DOHH2 (cell line): ENCODE measurements around the gene SHPK.

Experiments used
- H3F3A ChIP-seq: fragments of 200-600 bp; sonication (generic), shearing (Covaris generic); 2 replicates; pipeline ENCODE4 v1.6.0; 2016; ENCODE audit warnings: antibody characterized with exemption, mild to moderate bottlenecking; ENCODE audit not compliant: control insufficient read depth, insufficient read depth
- H3K27ac ChIP-seq: fragments of 200-600 bp; sonication (generic); 2 replicates; pipeline ENCODE4 v1.5.1; 2014; ENCODE audit warnings: low read depth, mild to moderate bottlenecking, low read length, moderate library complexity
- H3K27me3 ChIP-seq: fragments of 200-600 bp; sonication (generic); 2 replicates; pipeline ENCODE4 v1.6.1; 2014; ENCODE audit warnings: mild to moderate bottlenecking, low read length, mixed read lengths; ENCODE audit not compliant: control insufficient read depth
- H3K36me3 ChIP-seq: fragments of 200-600 bp; sonication (generic); 2 replicates; pipeline ENCODE4 v1.6.1; 2014; ENCODE audit warnings: mild to moderate bottlenecking, low read length, moderate library complexity, mixed read lengths; ENCODE audit not compliant: control insufficient read depth
- H3K4me1 ChIP-seq: fragments of 200-600 bp; sonication (generic); 2 replicates; pipeline ENCODE4 v1.6.1; 2014; ENCODE audit warnings: mild to moderate bottlenecking, low read length, mixed read lengths; ENCODE audit not compliant: control insufficient read depth
- H3K4me2 ChIP-seq: fragments of 200-600 bp; sonication (generic); 2 replicates; pipeline ENCODE4 v1.6.0; 2014; ENCODE audit warnings: mild to moderate bottlenecking, low read length, moderate library complexity
- H3K4me3 ChIP-seq: fragments of 200-600 bp; sonication (generic); 2 replicates; pipeline ENCODE4 v1.5.1; 2014; ENCODE audit warnings: mild to moderate bottlenecking, low read length, mixed read lengths
- H3K79me2 ChIP-seq: fragments of 200-600 bp; sonication (generic); 2 replicates; pipeline ENCODE4 v1.6.1; 2014; ENCODE audit warnings: mild to moderate bottlenecking, low read length, mixed read lengths; ENCODE audit not compliant: control insufficient read depth
- H3K9me2 ChIP-seq: fragments of 200-600 bp; sonication (generic); replicated peaks from 2 replicates; pipeline ENCODE4 v1.6.1; 2014; ENCODE audit warnings: mild to moderate bottlenecking, low read length, mixed read lengths; ENCODE audit not compliant: control insufficient read depth
- H3K9me3 ChIP-seq: fragments of 200-600 bp; sonication (generic); 2 replicates; pipeline ENCODE4 v1.6.1; 2014; ENCODE audit warnings: antibody characterized with exemption, low read length, mixed read lengths; ENCODE audit not compliant: control insufficient read depth, insufficient read depth
- H4K20me1 ChIP-seq: fragments of 200-600 bp; sonication (generic); 2 replicates; pipeline ENCODE4 v1.6.0; 2014; ENCODE audit warnings: low read depth, mild to moderate bottlenecking, antibody characterized with exemption, low read length, moderate library complexity; ENCODE audit not compliant: control insufficient read depth, insufficient read depth
- EZH2phosphoT487 ChIP-seq: fragments of 200-600 bp; sonication (generic); IDR thresholded peaks from 2 replicates; pipeline ENCODE4 v1.6.1; 2017; ENCODE audit warnings: borderline replicate concordance, mild to moderate bottlenecking, antibody characterized with exemption, low read length, moderate library complexity, mixed read lengths
- TF ChIP-seq, protein P1 (sequence below): fragments of 200-600 bp; sonication (generic); IDR thresholded peaks from one replicate; pipeline ENCODE4 v1.5.1; 2014; ENCODE audit warnings: antibody characterized with exemption, mild to moderate bottlenecking, low read depth, low read length; ENCODE audit not compliant: poor library complexity, severe bottlenecking

The SHPK gene

DNA sequence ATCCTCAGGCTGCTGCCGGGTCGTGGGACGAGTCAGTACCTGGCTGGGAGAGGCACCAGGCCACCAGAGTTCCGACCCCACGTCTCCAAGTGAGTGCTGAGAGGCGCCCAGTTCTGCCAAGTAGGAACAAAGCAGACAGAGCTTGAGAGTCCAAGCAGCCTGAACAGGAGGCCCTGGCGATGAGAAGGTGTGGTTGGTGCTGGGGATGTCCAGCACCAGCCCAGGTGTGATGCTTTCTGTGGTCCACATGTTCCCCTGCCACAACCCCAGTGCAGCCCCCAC, 21.5 kb upstream of the SHPK start:
- Histone ChIP-seq H4K20me1 (no peaks in the 10 kb centered on the region), H3K4me3 (no peak overlapping the region), H3K79me2 (no peaks in the 10 kb centered on the region), H3K9me3 (no peaks in the 10 kb centered on the region), H3K4me1 (no peaks in the 10 kb centered on the region), H3K36me3 (no peaks in the 10 kb centered on the region), H3K27me3 (no peaks in the 10 kb centered on the region), H3K4me2 (no peak overlapping the region), H3F3A (no peaks in the 10 kb centered on the region), H3K27ac (no peak overlapping the region), H3K9me2 (no peaks in the 10 kb centered on the region)
- TF ChIP-seq, protein P1, sequence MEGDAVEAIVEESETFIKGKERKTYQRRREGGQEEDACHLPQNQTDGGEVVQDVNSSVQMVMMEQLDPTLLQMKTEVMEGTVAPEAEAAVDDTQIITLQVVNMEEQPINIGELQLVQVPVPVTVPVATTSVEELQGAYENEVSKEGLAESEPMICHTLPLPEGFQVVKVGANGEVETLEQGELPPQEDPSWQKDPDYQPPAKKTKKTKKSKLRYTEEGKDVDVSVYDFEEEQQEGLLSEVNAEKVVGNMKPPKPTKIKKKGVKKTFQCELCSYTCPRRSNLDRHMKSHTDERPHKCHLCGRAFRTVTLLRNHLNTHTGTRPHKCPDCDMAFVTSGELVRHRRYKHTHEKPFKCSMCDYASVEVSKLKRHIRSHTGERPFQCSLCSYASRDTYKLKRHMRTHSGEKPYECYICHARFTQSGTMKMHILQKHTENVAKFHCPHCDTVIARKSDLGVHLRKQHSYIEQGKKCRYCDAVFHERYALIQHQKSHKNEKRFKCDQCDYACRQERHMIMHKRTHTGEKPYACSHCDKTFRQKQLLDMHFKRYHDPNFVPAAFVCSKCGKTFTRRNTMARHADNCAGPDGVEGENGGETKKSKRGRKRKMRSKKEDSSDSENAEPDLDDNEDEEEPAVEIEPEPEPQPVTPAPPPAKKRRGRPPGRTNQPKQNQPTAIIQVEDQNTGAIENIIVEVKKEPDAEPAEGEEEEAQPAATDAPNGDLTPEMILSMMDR, result no peak
- TF ChIP-seq EZH2phosphoT487, result no peak

DNA sequence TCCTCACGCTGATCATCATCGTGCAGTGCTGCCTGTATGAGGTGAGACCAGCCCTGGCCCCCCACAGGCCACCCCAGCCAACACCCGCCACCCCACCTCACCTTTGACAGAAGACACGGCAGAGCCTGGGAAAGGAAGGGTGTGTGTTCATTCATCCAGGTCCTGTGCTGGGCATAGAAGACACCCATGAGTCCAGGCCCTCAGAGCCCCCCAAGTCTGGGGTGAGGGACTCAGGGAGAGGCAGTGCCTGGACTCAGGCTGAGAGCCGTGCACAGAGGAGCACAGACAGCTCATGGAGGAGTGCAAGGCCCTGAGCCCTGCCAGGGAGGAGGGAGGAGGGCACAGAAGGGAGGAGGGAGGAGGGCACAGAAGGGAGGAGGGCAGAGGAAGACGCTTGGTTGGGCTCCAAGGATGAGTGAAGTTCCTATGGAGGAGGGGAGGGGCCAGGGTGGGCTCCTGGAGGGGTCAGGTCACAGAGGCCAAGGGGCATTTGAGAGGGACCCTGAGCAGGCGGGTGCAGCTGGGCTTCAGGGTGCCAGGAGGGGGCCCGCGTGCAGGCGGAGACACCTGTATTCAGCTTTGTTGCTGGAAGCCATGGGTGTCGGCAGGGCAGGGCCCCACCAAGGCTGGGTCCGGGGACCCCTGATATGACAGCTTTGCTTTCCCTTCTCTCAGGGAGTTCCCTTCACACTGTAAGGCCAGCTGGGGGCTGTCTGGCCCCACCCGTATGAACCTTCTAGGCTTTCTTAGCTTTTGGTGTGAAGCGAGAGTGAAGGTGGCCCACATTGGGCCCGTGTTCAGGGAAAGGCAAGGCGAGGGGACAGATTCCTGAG, 20.9 kb upstream of the SHPK start:
- Histone ChIP-seq H3K27ac (no peak overlapping the region), H3K36me3 (no peaks in the 10 kb centered on the region), H3K27me3 (no peaks in the 10 kb centered on the region), H3F3A (no peaks in the 10 kb centered on the region), H3K9me2 (no peaks in the 10 kb centered on the region), H3K4me2 (no peak overlapping the region), H3K4me3 (no peak overlapping the region), H3K79me2 (no peaks in the 10 kb centered on the region), H3K9me3 (no peaks in the 10 kb centered on the region), H4K20me1 (no peaks in the 10 kb centered on the region), H3K4me1 (no peaks in the 10 kb centered on the region)
- TF ChIP-seq, protein P1, result no peak
- TF ChIP-seq EZH2phosphoT487, result no peak

DNA sequence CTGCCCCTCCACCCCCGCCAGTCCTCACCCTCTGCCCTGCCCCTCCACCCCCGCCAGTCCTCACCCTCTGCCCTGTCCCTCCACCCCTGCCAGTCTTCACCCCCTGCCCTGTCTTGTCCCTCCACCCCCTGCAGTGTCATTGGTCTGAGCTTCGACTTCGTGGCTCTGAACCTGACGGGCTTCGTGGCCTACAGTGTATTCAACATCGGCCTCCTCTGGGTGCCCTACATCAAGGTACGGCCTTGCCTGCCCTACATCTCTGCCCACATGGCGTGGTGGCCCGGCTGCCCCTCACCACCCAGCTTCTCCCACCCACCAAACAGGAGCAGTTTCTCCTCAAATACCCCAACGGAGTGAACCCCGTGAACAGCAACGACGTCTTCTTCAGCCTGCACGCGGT, 20.3 kb upstream of the SHPK start:
- H3K79me2 ChIP-seq, result no peaks in the 10 kb centered on the region

More for the DNA sequence above, 20.3 kb upstream of the SHPK start:
- H3K27me3 ChIP-seq, result no peaks in the 10 kb centered on the region
- H3K4me2 ChIP-seq, result no peak overlapping the region
- H3K9me3 ChIP-seq, result no peaks in the 10 kb centered on the region
- no peak overlapping the region for H3K27ac ChIP-seq
- no peaks in the 10 kb centered on the region for H3K36me3 ChIP-seq
- H3F3A ChIP-seq, result no peaks in the 10 kb centered on the region
- no peaks in the 10 kb centered on the region for H3K9me2 ChIP-seq
- no peaks in the 10 kb centered on the region for H3K4me1 ChIP-seq
- no peak overlapping the region for H3K4me3 ChIP-seq
- no peaks in the 10 kb centered on the region for H4K20me1 ChIP-seq
- TF ChIP-seq, protein P1, result no peak
- TF ChIP-seq EZH2phosphoT487, result no peak
